Suprapubic skin (tissue), 3 donors: ENCODE data around the gene HPSE2.

Source experiments
- EP300 ChIP-seq: sonication (generic); formaldehyde crosslinking; IDR thresholded peaks from one replicate; pipeline ENCODE4 v1.6.1; 2017; ENCODE audit warnings: antibody characterized with exemption
- POLR2A ChIP-seq, 2 donors: fragments of 450-650 bp; IDR thresholded peaks; one replicate each; pipeline ENCODE4 v1.6.1; 2017; ENCODE audit warnings: antibody characterized with exemption in 2 of 2, mild to moderate bottlenecking in 2 of 2, moderate library complexity in 2 of 2
- TF ChIP-seq, protein P1 (sequence below), 2 donors: fragments of 200-600 bp in 1 of 2; fragments of 450-650 bp in 1 of 2; sonication (generic) in 1 of 2; IDR thresholded peaks; one replicate each; pipeline ENCODE4 v1.5.1; 2016 to 2019; ENCODE audit warnings: antibody characterized with exemption in 2 of 2, mild to moderate bottlenecking in 1 of 2, moderate library complexity in 1 of 2

DNA sequence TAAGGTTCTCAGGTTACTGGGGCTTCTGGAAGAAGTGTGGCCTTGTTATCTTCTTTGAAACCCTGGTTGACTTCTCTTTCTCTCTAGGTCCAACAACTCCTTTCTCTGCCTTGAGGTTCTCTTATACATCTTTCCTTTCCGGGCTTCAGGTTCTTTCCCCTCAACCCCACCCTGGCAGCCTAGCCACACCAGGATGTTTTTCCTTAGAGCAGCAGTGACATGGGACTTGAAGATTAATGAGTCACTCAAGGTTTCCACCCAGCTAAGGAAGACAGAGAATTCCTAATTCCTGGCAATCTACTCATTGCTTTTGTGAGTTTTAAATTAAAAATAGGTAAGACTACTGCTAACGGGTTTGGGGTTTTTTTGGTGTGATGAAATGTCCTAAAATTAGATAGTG lies 667.1 kb downstream of the HPSE2 start:
- TF ChIP-seq POLR2A (IDR thresholded peaks at IDR 0.05), result no peak
- TF ChIP-seq, protein P1, sequence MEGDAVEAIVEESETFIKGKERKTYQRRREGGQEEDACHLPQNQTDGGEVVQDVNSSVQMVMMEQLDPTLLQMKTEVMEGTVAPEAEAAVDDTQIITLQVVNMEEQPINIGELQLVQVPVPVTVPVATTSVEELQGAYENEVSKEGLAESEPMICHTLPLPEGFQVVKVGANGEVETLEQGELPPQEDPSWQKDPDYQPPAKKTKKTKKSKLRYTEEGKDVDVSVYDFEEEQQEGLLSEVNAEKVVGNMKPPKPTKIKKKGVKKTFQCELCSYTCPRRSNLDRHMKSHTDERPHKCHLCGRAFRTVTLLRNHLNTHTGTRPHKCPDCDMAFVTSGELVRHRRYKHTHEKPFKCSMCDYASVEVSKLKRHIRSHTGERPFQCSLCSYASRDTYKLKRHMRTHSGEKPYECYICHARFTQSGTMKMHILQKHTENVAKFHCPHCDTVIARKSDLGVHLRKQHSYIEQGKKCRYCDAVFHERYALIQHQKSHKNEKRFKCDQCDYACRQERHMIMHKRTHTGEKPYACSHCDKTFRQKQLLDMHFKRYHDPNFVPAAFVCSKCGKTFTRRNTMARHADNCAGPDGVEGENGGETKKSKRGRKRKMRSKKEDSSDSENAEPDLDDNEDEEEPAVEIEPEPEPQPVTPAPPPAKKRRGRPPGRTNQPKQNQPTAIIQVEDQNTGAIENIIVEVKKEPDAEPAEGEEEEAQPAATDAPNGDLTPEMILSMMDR (IDR thresholded peaks at IDR 0.05), result no peak
- no peak for TF ChIP-seq EP300
